Astrocyte of the cerebellum (primary cell): ENCODE results near the gene OR52A1.

ENCODE experiments used
- DNase-seq: peaks from one replicate; pipeline ENCODE4 v3.0.0-alpha.2; 2011; ENCODE audit warnings: low read depth
- H3K4me3 ChIP-seq: 2 replicates; pipeline ENCODE4 v1.5.1; 2011; ENCODE audit warnings: mild to moderate bottlenecking, low read depth, low read length, moderate library complexity
- in situ Hi-C: cut with HindIII; loops from 2 replicates; pipeline ENCODE4 v1.10.0; 2017; ENCODE audit warnings: low sequenced_read_pairs
- TF ChIP-seq, protein P1 (sequence below): IDR thresholded peaks from 2 replicates; pipeline ENCODE4 v1.5.1; 2012; ENCODE audit warnings: low read length, low read depth, moderate library complexity, mild to moderate bottlenecking; ENCODE audit errors: missing control alignments

The OR52A1 gene

DNA sequence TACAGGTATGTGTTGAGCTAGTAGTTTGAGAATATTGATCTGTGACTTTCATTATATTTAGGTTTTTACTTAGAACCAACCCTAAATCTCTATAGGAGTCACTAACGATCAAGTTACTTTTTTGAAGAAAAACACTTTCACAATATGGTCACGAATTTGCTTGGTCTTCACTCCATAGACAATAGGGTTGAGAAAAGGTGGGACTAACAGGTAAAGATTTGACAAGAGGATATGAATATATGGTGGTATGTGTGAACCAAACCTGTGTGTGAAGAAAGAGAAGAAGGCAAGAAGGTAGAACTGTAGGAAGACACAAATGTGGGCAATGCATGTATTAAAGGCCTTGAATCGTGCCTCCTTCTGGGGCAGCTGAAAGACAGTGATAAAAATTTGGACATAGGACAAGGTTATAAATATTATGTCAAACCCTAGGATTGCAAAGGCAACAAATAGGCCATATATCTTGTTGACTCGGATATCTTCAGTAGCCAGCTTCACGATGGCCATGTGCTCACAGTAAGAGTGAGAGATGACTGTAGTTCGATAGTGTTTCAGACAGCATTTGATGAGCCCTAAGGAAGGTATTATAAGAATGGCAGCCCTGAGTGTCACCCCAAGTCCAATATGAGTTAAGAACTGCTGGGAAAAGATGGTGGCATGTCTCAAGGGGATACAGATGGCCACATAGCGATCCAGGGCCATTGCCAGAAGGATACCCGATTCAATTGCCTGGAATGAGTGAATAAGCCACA is 22.8 kb downstream of the OR52A1 start:
- DNase-seq, result no peak
- TF ChIP-seq, protein P1, sequence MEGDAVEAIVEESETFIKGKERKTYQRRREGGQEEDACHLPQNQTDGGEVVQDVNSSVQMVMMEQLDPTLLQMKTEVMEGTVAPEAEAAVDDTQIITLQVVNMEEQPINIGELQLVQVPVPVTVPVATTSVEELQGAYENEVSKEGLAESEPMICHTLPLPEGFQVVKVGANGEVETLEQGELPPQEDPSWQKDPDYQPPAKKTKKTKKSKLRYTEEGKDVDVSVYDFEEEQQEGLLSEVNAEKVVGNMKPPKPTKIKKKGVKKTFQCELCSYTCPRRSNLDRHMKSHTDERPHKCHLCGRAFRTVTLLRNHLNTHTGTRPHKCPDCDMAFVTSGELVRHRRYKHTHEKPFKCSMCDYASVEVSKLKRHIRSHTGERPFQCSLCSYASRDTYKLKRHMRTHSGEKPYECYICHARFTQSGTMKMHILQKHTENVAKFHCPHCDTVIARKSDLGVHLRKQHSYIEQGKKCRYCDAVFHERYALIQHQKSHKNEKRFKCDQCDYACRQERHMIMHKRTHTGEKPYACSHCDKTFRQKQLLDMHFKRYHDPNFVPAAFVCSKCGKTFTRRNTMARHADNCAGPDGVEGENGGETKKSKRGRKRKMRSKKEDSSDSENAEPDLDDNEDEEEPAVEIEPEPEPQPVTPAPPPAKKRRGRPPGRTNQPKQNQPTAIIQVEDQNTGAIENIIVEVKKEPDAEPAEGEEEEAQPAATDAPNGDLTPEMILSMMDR, result no peak
- no peak overlapping the region for H3K4me3 ChIP-seq
- in situ Hi-C loops, result no loop called here

DNA sequence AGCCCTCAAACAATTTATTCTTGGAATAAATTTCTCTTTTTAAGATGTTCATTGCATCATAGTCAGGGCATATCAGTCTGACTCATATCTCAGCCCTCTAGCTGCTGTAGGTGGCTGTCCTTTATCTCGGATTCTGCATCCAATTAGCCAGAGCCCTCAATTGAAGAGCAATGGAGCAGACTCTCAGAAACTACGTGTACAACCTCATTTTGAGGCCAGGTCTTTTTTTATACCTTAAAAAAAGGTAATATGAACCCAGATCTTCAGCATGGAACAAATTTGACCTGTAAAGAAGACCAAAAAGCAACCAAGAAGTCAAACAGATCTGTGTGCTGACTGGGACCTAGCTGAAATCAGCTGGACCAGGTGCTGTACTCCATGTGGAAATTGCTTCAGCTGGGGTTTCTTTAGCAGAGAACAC is 25.1 kb downstream of the OR52A1 start:
- in situ Hi-C loops, result no loop called here

DNA sequence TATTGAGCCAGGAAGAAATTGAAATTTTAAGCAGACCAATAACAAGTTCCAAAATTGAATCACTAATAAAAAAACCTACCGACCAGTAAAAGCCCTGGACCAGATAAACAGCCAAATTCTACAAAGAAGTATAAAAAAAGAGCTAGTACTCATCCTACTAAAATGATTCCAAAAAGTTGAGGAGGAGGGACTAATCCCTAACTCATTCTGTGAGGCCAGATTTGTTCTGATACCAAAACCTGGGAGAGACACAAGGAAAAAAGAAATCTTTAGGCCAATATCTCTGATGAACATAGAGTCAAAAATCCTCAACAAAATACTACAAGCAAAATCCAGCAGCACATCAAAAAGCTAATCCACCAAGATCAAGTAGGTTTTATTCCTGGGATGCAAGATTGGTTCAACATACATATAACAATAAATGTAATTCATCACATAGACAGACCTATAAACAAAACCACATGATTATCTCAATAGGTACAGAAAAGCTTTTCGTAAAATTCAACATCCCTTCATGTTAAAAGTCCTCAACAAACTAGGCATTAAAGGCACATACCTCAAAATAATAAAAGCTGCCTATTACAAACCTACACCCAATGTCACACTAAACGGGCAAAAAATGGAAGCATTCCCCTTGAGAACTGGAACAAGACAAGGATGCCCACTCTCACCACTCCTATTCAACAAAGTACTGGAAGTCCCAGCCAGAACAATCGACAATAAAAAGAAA is 29.5 kb downstream of the OR52A1 start:
- no peak for DNase-seq
- in situ Hi-C loops, result no loop called here
- H3K4me3 ChIP-seq, result no peak overlapping the region
- TF ChIP-seq, protein P1, result no peak

More for the DNA sequence above, 25.1 kb downstream of the OR52A1 start:
- H3K4me3 ChIP-seq, result no peak overlapping the region
- no peak for DNase-seq
- TF ChIP-seq, protein P1, result no peak

DNA sequence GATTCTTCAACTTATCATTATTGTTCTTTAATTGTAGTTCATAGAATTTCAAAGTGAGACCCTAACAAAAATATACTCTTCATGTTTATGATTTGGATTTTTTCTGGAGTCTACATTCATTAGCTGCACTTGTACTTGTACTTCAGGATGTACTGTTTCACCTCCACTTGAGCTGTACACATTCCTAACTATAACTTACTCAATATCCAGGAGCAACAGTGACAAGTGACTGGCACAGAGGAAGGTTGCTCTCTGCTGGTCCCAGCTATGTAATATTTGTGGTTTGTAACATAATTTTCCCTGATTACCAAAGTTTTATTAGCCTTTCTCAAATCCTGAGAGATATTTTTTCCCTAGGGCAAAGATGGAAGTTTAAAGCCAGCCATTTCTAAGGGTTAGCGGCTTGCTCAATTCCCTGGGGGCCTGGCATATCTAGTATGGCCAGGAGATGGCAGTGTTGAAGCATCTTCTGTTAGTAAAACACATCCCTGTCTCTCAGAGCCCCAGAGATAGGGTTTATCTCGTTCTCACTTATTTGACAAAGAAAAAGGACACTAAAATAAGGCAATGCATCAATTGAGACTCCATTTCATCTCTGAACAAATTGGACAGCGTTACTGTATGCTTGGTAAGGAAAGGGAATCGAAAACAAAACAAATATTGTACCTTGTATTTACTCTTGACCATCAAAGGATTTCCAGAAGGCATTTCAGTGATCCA is 30.6 kb downstream of the OR52A1 start:
- H3K4me3 ChIP-seq, result no peak overlapping the region
- in situ Hi-C loops, result no loop called here
- TF ChIP-seq, protein P1, result peak; percentile 88
- DNase-seq, result peak; percentile 60

DNA sequence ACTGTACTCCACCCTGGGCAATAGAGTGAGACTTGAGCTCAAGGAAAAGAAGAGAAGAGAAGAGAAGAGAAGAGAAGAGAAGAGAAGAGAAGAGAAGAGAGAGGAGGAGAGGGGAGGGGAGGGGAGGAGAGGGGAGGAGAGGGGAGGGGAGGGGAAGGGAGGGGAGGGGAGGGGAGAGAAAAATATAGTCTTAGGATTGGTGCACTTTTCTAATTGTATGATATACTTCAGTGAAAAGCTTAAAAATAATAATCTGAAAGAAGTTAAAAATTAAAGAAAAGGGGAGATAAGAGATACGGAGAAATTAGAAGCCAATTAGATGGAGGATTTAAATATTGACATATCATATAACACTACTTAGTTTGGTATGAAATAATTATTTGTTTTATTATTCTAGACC is 35.7 kb downstream of the OR52A1 start:
- in situ Hi-C loops, result no loop called here
- H3K4me3 ChIP-seq, result no peak overlapping the region
- TF ChIP-seq, protein P1, result no peak
- DNase-seq, result no peak

DNA sequence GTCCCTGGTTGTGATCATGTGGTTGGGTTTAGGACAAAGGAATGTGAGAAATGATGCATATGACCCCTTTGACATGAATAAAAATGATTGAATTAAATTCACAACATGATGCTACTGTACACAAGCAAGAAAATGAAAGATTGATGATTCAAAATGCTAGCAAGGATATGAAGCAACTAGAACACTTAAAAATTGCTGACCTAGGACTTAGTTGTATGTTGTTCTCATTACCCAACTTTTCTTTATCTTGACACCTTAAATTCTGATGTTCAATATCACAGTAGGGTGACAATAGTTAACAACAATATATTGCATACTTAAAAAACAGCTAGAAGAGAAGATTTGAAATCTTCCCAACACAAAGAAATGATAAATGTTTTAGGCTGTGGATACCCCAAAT is 37.0 kb downstream of the OR52A1 start:
- TF ChIP-seq, protein P1, result no peak
- no peak for DNase-seq
- in situ Hi-C loops, result no loop called here

More for the DNA sequence above, 37.0 kb downstream of the OR52A1 start:
- no peak overlapping the region for H3K4me3 ChIP-seq
